ENCODE results near the gene STOX1. TPM values are rescaled to one million over a fixed set of nuclear protein-coding genes. Genes with fewer than 3 reads are reported as not detected.
"Not testable (repeated sequence)": the region's sequence is repeated elsewhere in the genome, so short reads cannot be mapped to it uniquely, and the experiment has no call there.

Gene STOX1, protein sequence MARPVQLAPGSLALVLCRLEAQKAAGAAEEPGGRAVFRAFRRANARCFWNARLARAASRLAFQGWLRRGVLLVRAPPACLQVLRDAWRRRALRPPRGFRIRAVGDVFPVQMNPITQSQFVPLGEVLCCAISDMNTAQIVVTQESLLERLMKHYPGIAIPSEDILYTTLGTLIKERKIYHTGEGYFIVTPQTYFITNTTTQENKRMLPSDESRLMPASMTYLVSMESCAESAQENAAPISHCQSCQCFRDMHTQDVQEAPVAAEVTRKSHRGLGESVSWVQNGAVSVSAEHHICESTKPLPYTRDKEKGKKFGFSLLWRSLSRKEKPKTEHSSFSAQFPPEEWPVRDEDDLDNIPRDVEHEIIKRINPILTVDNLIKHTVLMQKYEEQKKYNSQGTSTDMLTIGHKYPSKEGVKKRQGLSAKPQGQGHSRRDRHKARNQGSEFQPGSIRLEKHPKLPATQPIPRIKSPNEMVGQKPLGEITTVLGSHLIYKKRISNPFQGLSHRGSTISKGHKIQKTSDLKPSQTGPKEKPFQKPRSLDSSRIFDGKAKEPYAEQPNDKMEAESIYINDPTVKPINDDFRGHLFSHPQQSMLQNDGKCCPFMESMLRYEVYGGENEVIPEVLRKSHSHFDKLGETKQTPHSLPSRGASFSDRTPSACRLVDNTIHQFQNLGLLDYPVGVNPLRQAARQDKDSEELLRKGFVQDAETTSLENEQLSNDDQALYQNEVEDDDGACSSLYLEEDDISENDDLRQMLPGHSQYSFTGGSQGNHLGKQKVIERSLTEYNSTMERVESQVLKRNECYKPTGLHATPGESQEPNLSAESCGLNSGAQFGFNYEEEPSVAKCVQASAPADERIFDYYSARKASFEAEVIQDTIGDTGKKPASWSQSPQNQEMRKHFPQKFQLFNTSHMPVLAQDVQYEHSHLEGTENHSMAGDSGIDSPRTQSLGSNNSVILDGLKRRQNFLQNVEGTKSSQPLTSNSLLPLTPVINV
- total RNA-seq: 0.28 TPM

GRCh38 chr10:68826764-68827591 is at the start of gene STOX1:
TSS of gene STOX1 (plus strand) at chr10:68827531. CDS start at chr10:68827624, 93 bp downstream.
- peak; percentile 76 for ATAC-seq

- no peak for ATAC-seq
These were observed 45.4 kb upstream of the STOX1 start for GRCh38 chr10:68781613-68782574.

DNA sequence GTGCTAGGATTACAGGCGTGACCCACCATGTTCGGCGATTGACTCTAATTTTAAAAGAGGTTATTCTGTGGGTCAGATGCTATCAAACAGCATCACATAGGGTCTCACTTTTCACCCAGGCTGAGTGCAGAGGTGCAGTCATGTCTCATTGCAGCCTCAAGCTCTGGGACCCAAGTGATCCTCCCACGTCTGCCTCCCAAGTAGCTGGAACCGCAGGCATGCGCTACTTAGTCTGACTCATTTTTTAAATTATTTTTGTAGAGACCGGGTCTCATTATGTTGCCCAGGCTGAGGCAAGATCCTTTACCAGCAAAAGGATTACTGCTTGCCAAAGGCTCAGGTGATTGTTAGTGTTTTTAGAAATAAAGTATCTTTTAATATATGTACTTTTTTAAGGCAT is 42.9 kb upstream of the STOX1 start:
- ATAC-seq: no peak

DNA sequence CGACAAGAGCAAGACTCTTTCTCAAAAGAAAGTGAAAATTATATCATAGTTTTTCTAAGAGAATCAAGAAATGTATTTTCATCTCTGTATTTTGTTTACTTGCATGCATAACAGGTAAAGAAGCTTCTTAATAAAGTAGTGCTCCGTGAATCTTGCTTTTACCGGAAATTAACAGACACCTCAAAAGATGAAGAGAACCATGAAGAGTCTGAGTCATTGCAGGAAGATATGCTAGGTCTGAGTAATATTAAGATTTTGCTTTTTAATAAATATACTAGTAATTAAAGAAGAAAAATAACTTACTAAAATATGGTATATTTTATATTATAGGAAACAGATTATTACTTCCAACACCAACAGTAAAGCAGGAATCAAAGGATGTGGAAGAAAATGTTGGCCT is 39.5 kb upstream of the STOX1 start:
- ATAC-seq: no peak

DNA sequence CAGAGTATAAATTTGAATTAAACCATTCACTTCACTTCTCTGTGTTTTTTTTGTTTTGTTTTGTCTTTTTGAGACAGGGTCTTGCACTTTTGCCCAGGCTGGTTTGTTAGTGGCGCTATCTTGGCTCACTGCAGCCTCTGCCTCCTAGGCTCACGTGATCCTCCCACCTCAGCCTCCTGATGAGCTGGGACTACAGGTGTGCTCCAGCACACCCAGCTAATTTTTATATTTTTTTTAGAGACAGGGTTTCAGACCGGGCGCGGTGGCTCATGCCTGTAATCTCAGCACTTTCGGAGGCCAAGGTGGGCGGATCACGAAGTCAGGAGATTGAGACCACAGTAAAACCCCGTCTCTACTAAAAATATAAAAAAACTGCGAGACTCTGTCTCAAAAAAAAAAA is 36.9 kb upstream of the STOX1 start:
- no peak for ATAC-seq

GRCh38 chr10:68792115-68792514 is 35.2 kb upstream of the STOX1 start:
- no peak for ATAC-seq

DNA sequence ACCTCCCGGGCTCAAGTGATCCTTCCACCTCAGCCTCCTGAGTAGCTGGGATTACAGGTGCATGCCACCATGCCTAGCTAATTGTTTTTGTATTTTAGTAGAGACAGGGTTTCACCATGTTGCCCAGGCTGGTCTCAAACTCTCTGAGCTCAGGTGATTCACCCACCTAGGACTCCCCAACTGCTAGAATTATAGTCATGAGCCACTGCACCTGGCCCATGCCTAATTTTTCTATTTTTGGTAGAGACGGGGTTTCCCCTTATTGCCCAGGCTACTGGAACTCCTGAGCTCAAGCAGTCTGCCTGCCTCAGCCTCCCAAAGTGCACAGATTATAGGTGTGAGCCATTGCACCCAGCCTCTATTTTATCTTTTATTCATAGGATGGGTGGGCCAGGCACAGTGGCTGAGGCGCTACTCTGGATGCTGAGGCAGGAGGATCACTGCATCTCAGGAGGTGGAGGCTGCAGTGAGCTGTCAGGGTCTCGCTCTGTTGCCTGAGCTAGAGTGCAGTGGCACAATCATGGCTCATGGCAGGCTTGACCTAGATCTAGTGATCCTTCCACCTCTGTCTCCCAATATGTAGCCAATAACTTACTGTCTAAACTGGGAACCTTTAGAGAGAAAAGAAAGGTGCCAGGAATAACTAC is 31.3 kb upstream of the STOX1 start:
- peak; percentile 32 for ATAC-seq

DNA sequence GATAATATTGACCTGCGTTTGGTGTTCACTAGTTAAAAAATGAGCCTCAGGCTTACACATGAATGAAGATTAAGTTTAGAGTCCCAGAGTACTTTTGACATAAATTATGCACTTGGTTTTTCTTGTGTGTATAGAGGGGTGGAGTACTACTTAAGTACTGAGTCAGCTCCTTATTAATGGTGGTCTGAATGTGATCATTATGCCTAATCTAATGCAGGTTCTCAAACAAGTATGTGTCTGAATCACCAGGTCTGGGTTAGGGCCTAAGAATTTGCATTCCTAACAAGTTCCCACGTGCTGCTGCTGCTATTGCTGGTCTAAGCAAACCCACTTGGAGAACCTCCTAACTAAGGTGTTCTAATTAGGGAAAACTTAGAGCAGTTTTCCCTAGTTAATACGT is 30.7 kb upstream of the STOX1 start:
- ATAC-seq: peak; percentile 87

GRCh38 chr10:68800211-68800610 is 27.1 kb upstream of the STOX1 start:
- no peak for ATAC-seq

DNA sequence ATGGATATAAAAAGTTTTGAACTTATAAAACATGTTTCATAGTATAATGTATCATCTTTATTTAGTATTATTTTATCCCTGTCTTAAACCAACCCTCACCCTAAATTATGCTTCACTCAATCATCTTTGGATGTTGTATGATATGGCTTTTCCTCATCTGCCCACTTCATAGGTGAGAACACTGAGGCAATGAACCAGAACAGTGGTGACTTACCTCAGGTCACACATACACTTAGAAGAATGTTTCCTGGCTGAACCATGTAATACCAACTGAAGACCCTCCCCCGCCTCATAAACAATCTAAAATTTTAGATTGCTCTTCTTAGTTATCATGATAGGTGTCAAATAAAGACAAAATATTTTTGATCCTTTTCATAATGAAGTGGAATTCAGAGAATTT is 22.6 kb upstream of the STOX1 start:
- ATAC-seq: no peak

GRCh38 chr10:68810830-68811229 is 16.5 kb upstream of the STOX1 start:
- ATAC-seq: not testable (repeated sequence)

- ATAC-seq: no peak
These were observed 15.9 kb upstream of the STOX1 start for GRCh38 chr10:68811314-68812009.

- ATAC-seq: no peak
These were observed 14.9 kb upstream of the STOX1 start for GRCh38 chr10:68812420-68812819.

DNA sequence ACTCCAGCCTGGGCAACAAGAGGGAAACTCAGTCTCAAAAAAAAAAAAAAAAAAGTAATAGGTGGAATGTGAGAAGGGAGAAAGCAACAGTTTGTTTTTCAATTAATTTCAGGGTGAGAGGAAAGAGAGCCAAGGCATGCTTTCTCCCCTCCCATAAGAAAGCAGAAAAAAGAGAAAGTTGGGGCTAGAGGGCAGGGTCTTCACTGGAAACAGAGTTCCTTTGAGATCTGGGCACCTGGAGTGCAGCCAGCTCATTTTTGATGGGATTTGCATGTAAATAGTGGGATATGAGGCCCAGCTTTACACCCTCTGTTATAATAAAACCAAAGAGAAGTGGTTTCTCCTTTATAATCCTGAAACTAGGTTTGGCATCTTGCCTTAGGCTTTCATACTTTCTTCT is 13.8 kb upstream of the STOX1 start:
- no peak for ATAC-seq

DNA sequence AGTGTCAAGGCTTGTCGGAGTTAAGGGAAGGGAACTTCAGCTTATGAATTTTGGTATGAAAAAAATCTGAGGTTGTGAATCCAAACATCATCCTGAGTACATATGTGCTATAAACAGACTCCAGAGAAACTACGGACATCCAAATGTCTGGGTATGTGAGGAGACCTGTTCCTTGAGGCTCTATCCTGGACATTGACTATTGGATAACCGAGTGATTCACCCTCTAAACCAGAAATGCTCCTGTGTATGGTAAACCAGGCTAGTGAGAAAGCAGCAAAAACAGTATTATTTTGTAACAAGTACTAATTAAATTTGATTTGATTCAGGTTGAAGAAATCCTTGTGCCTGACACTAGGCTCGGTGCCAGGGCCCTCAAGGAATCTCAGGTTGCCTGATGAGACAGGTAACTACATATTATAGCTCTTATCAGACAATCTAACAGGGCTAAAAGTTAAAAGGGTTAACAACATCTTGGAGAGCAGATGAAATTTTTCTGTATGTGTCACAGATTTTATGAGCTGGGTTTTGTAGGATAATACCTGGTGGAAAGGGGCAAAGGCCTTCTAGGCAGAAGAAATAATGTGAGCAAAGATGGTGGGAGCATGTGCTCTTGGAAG is 10.4 kb upstream of the STOX1 start:
- ATAC-seq: no peak

DNA sequence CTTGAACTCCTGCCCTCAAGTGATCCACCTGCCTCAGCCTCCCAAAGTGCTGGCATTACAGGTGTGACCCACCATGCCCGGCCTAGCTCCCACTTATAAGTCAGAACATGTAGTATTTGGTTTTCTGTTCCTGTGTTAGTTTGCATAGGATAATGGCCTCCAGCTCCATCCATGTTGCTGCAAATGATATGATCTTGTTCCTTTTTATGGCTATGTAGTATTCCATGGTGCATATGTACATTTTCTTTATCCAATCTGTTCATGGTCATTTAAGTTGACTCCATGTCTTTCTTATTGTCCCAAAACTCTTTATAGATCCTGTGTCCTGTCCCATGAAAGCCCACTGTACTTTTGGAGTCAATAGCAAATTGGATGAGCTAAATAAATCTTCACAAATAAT is 7.0 kb upstream of the STOX1 start:
- ATAC-seq: not testable (repeated sequence)

DNA sequence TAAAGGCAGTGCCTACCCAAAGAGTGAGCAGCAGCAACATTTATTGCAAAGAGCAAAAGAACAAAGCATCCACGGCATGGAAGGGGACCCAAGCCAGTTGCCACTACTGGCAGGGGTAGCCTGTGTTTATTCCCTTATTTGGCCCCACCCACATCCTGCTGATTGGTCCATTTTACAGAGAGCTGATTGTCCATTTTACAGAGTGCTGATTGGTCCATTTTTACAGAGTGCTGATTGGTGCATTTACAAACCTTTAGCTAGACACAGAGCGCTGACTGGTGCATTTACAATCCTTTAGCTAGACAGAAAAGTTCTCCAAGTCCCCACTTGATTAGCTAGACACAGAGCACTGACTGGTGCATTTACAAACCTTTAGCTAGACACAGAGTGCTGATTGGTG is 4.7 kb upstream of the STOX1 start:
- ATAC-seq: not testable (repeated sequence)

DNA sequence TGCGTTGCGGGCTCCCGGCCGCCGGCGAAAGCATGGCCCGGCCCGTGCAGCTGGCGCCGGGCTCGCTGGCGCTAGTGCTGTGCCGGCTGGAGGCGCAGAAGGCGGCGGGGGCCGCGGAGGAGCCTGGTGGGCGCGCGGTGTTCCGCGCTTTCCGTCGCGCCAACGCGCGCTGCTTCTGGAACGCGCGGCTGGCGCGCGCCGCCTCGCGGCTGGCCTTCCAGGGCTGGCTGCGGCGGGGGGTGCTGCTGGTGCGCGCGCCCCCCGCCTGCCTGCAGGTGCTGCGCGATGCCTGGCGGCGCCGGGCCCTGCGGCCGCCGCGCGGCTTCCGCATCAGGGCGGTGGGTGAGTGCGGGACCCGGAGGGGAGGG is 245 bp downstream of the STOX1 start:
- peak; percentile 25 for ATAC-seq

- ATAC-seq: peak; percentile 22
These were observed 811 bp downstream of the STOX1 start for GRCh38 chr10:68828083-68828601.

- no peak for ATAC-seq
These were observed 1.5 kb downstream of the STOX1 start for GRCh38 chr10:68828833-68829232.

All from esophagus mucosa (tissue), 1 donor.